Panc1 (cell line): ENCODE measurements around the gene ULK3. TPM values are rescaled to one million over a fixed set of nuclear protein-coding genes. Genes with fewer than 3 reads are reported as not detected.
A peak's percentile ranks its signal among the peaks of the same experiment; 100 is the strongest.

Source experiments
- ATAC-seq: fragments of 200-7000 bp; cut with Tn5 transposase; 2 replicates; pipeline ENCODE4 v1.9.1; 2020; ENCODE audit warnings: mild to moderate bottlenecking, moderate library complexity
- BruUV-seq: library from RNA; stranded (reverse); fragments of 400-500 nt; replicated peaks from 2 replicates; lab custom pipeline; 2021; lab: Mats Ljungman, UMichigan
- CTCF ChIA-PET: fragments of 300-600 bp; sonication (Branson Sonifier 250); formaldehyde crosslinking; loops from one replicate; lab custom pipeline; 2022; ENCODE audit warnings: antibody characterized with exemption; lab: Charles Lee
- POLR2A ChIA-PET: fragments of 300-600 bp; sonication (Branson Sonifier 250); formaldehyde crosslinking; loops from one replicate; lab custom pipeline; 2022; ENCODE audit warnings: antibody characterized with exemption; lab: Charles Lee
- DNase-seq: peaks from one replicate; pipeline ENCODE4 v3.0.0-alpha.2; 2010; ENCODE audit warnings: low read depth, low spot score
- H3K27ac ChIP-seq: 2 replicates; pipeline ENCODE4 v1.5.1; 2011; ENCODE audit warnings: mild to moderate bottlenecking, low read length, inconsistent platforms
- H3K27me3 ChIP-seq: fragments of 200-500 bp; sonication (Bioruptor generic); 2 replicates; pipeline ENCODE4 v1.6.0; 2014; ENCODE audit warnings: low read length, inconsistent platforms; ENCODE audit not compliant: control insufficient read depth, insufficient read depth
- H3K36me3 ChIP-seq: fragments of 200-500 bp; sonication (Bioruptor generic); 2 replicates; pipeline ENCODE4 v1.5.1; 2014; ENCODE audit warnings: inconsistent platforms, mild to moderate bottlenecking, low read length, moderate library complexity; ENCODE audit not compliant: control insufficient read depth, insufficient read depth
- H3K4me1 ChIP-seq: 2 replicates; pipeline ENCODE4 v1.5.1; 2011; ENCODE audit warnings: inconsistent platforms, mild to moderate bottlenecking, low read length, moderate library complexity; ENCODE audit not compliant: control insufficient read depth, insufficient read depth
- H3K4me3 ChIP-seq, 2 experiments: 2 replicates each; pipeline ENCODE4 v1.5.1; 2011 to 2012; ENCODE audit warnings: low read depth in 2 of 2, low read length in 2 of 2, mild to moderate bottlenecking in 2 of 2, inconsistent platforms in 1 of 2, moderate library complexity in 1 of 2
- H3K9me3 ChIP-seq: fragments of 200-500 bp; sonication (Bioruptor generic); 2 replicates; pipeline ENCODE4 v1.5.1; 2014; ENCODE audit warnings: low read depth, mild to moderate bottlenecking, inconsistent platforms, low read length, moderate library complexity; ENCODE audit not compliant: control insufficient read depth, insufficient read depth
- POLR2AphosphoS5 ChIP-seq: IDR thresholded peaks from 2 replicates; pipeline ENCODE4 v1.6.1; 2012; ENCODE audit warnings: mild to moderate bottlenecking, low read depth, low read length, moderate library complexity
- SIN3A ChIP-seq: IDR thresholded peaks from 2 replicates; pipeline ENCODE4 v1.6.1; 2012; ENCODE audit warnings: low read depth, mild to moderate bottlenecking, low read length, moderate library complexity, borderline replicate concordance; ENCODE audit not compliant: insufficient read depth
- TCF7L2 ChIP-seq: IDR thresholded peaks from 2 replicates; pipeline ENCODE4 v1.6.1; 2011; ENCODE audit warnings: mild to moderate bottlenecking, low read depth, low read length, inconsistent platforms
- in situ Hi-C: cut with HindIII; loops from 2 replicates; pipeline ENCODE4 v1.10.0; 2016; ENCODE audit warnings: low sequenced_read_pairs, low pct_unique_long_range_greater_than_20kb
- intact Hi-C: fragments of 100-400 bp; cut with micrococcal nuclease; formaldehyde crosslinking; loops from one replicate; pipeline ENCODE4 v1.10.0; 2022; ENCODE audit not compliant: unreplicated experiment
- total RNA-seq: library from RNA; stranded (reverse); gene quantifications from one replicate; pipeline ENCODE4 v1.2.1, GENCODE V29; 2021; ENCODE audit not compliant: unreplicated experiment
- TF ChIP-seq, protein P1 (sequence below): fragments of 450-650 bp; IDR thresholded peaks from 2 replicates; pipeline ENCODE4 v1.5.1; 2017; ENCODE audit warnings: mild to moderate bottlenecking
- TF ChIP-seq, protein P2 (sequence below), 2 experiments: IDR thresholded peaks; 2 replicates each; pipeline ENCODE4 v1.6.1; 2011 to 2012; ENCODE audit warnings: low read depth in 2 of 2, control low read depth in 1 of 2, low read length in 1 of 2, mild to moderate bottlenecking in 1 of 2, moderate library complexity in 1 of 2; ENCODE audit not compliant: insufficient read depth in 1 of 2

Gene ULK3
- total RNA-seq, 1 experiment from 2014 or later: 73.3 TPM

DNA sequence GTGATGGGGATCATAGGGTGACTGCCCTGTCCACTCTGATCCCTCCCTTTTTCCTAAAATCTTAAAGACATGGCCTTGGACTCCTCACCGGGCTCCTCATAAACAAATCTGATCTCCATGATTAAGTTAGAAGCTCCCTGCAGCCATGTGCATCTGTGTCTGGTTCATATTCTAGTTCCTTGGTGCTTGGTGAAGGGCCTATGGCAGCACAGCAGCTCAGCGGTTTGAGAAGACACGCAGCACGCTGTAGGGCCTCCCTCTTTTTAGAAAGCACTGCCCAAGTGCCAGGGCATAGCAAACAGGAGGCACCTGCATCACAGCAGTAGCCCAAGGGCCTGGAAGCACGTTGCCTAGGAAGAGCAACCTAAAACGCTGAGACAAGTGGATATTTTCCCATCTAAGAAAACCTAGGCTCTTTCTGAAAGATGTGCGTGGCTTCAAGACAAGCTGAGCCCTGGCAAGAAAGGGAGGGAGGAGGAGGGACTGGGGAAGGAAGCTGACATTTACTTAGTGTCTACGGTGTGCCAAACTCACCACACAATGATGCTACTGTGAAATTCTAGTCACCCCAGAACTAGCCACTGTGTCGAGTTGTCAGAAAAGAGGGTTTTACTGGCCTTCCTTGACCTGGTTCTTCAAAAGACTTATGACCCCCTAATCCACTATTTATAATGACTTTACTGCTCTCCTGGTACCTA lies 14.9 kb upstream of the ULK3 start:
- DNase-seq (no peak), ATAC-seq (no peak)
- H3K27ac ChIP-seq: no peak overlapping the region
- no peaks in the 10 kb centered on the region for H3K4me1 ChIP-seq
- POLR2A ChIA-PET: no interaction called here
- in situ Hi-C loops (no loop called here), intact Hi-C loops (no loop called here)
- CTCF ChIA-PET: interaction anchor here (0.6 kb wide), 1 partner anchor 11 kb away, joined by 11 read pairs; no protein-coding TSS in a partner anchor
- peaks cover 2% of the 10 kb centered on the region; the same call in 1 of the 2 replicates for H3K36me3 ChIP-seq
- H3K9me3 ChIP-seq: no peaks in the 10 kb centered on the region
- no peak overlapping the region for H3K4me3 ChIP-seq
- BruUV-seq: no TSS peak
- TF ChIP-seq, protein P1, sequence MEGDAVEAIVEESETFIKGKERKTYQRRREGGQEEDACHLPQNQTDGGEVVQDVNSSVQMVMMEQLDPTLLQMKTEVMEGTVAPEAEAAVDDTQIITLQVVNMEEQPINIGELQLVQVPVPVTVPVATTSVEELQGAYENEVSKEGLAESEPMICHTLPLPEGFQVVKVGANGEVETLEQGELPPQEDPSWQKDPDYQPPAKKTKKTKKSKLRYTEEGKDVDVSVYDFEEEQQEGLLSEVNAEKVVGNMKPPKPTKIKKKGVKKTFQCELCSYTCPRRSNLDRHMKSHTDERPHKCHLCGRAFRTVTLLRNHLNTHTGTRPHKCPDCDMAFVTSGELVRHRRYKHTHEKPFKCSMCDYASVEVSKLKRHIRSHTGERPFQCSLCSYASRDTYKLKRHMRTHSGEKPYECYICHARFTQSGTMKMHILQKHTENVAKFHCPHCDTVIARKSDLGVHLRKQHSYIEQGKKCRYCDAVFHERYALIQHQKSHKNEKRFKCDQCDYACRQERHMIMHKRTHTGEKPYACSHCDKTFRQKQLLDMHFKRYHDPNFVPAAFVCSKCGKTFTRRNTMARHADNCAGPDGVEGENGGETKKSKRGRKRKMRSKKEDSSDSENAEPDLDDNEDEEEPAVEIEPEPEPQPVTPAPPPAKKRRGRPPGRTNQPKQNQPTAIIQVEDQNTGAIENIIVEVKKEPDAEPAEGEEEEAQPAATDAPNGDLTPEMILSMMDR: no peak
- TF ChIP-seq TCF7L2: no peak
- TF ChIP-seq, protein P2, sequence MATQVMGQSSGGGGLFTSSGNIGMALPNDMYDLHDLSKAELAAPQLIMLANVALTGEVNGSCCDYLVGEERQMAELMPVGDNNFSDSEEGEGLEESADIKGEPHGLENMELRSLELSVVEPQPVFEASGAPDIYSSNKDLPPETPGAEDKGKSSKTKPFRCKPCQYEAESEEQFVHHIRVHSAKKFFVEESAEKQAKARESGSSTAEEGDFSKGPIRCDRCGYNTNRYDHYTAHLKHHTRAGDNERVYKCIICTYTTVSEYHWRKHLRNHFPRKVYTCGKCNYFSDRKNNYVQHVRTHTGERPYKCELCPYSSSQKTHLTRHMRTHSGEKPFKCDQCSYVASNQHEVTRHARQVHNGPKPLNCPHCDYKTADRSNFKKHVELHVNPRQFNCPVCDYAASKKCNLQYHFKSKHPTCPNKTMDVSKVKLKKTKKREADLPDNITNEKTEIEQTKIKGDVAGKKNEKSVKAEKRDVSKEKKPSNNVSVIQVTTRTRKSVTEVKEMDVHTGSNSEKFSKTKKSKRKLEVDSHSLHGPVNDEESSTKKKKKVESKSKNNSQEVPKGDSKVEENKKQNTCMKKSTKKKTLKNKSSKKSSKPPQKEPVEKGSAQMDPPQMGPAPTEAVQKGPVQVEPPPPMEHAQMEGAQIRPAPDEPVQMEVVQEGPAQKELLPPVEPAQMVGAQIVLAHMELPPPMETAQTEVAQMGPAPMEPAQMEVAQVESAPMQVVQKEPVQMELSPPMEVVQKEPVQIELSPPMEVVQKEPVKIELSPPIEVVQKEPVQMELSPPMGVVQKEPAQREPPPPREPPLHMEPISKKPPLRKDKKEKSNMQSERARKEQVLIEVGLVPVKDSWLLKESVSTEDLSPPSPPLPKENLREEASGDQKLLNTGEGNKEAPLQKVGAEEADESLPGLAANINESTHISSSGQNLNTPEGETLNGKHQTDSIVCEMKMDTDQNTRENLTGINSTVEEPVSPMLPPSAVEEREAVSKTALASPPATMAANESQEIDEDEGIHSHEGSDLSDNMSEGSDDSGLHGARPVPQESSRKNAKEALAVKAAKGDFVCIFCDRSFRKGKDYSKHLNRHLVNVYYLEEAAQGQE (IDR thresholded peaks at IDR 0.05; ENCODE audit: insufficient read depth in 1 of 2, low read depth in 2 of 2, low read length in 1 of 2): no peak
- no peak for TF ChIP-seq POLR2AphosphoS5
- no peak for TF ChIP-seq SIN3A
- H3K27me3 ChIP-seq: no peaks in the 10 kb centered on the region

DNA sequence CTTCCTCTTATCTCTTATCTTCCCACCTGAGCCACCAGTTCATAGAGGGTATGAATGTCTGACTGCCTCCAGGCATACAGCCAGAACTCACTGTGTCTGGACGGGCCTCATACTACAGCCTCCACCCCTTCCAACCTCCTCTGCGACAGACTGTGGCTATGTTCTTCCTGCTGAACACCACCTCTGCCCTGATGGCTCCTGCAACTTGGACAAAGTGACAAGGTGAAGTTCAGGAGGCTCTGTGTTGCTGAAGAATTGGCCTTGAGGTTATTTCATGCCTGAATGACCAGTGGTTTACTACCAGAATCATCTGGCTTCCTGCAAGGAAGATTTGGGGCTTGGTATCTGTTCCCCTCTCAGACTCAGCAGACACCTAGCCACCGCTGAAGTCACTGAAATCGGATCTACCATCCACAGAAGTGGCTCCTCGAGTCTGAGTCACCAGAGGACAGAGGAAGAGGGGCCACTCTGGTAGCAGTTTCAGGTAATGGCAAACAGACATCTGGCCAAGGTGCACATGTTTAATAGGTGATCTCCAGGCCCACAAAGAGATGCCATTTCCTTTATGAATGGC lies 14.2 kb upstream of the ULK3 start:
- ChIA-PET POLR2A (no interaction called here), CTCF (no interaction called here)
- intact Hi-C loops (no loop called here), in situ Hi-C loops (no loop called here)
- Histone ChIP-seq H3K4me1 (no peaks in the 10 kb centered on the region), H3K27me3 (no peaks in the 10 kb centered on the region), H3K4me3 (no peak overlapping the region), H3K27ac (no peak overlapping the region), H3K9me3 (no peaks in the 10 kb centered on the region), H3K36me3 (peaks cover 2% of the 10 kb centered on the region; the same call in 1 of the 2 replicates)
- no peak for DNase-seq
- 0 out of 2 replicates have a peak, but pooled peaks have one; percentile 32 for ATAC-seq
- TF ChIP-seq TCF7L2: no peak
- TF ChIP-seq, protein P1: no peak
- TF ChIP-seq POLR2AphosphoS5: no peak
- no TSS peak for BruUV-seq
